Mucosa of descending colon (tissue), 3 donors: ENCODE results near the gene DYRK1B. TPM values are rescaled to one million over a fixed set of nuclear protein-coding genes. Genes with fewer than 3 reads are reported as not detected.

Source experiments
- ATAC-seq: fragments of 200-7000 bp; cut with Tn5 transposase; one replicate; pipeline ENCODE4 v1.9.1; 2020; ENCODE audit warnings: mild to moderate bottlenecking, moderate library complexity
- DNase-seq, 3 donors: peaks; one replicate each; pipeline ENCODE4 v3.0.0-alpha.2; 2020
- H3K36me3 ChIP-seq: fragments of 200-600 bp; one replicate; pipeline ENCODE4 v1.8.0; 2021; ENCODE audit warnings: low read depth, mild to moderate bottlenecking
- H3K4me1 ChIP-seq: fragments of 200-600 bp; one replicate; pipeline ENCODE4 v1.8.0; 2021; ENCODE audit warnings: low read depth, mild to moderate bottlenecking
- H3K4me3 ChIP-seq: fragments of 200-600 bp; one replicate; pipeline ENCODE4 v1.8.0; 2021; ENCODE audit warnings: mild to moderate bottlenecking
- H3K9me3 ChIP-seq: fragments of 200-600 bp; one replicate; pipeline ENCODE4 v1.8.0; 2021; ENCODE audit warnings: mild to moderate bottlenecking
- CTCF ChIP-seq: fragments of 200-600 bp; IDR thresholded peaks from one replicate; pipeline ENCODE4 v1.8.0; 2022; ENCODE audit warnings: antibody characterized with exemption, mild to moderate bottlenecking
- intact Hi-C, 2 donors: fragments of 100-400 bp; cut with DNase I in 1 of 2; cut with micrococcal nuclease in 1 of 2; formaldehyde crosslinking; loops; one replicate each; pipeline versions ENCODE4 v1.11.0 to v1.11.1; 2022; cut with DNase I, micrococcal nuclease
- microRNA-seq: library from miRNA; unstranded; fragments of <30 nt; microRNA quantifications from one replicate; pipeline ENCODE4, GENCODE V29; 2019
- total RNA-seq, 3 donors: library from RNA; stranded (reverse); fragmentation: NEBNext Ultra II Directional in 2 of 3; extraction: Animal tissue kit (Norgen Biotek cat#: 25700) in 2 of 3; gene quantifications; one replicate each; pipeline versions ENCODE4 v1.2.1 to v1.2.4, GENCODE V29; 2021 to 2023
- donor health status: DM: no; HTN: no; CAD: no; lungs with moderate emphysema.
- donor health status: DM: no; HTN: no; CAD: no.
- donor health status: DM: no; HTN: yes; CAD: no.

DYRK1B gene
- total RNA-seq, 3 donors from 2014 or later, result 14.5 to 27.2 (median 23.7) TPM

- Histone ChIP-seq H3K9me3 (peaks cover 5% of the 10 kb centered on the region), H3K4me1 (no peaks in the 10 kb centered on the region), H3K4me3 (no peak overlapping the region), H3K36me3 (no peaks in the 10 kb centered on the region)
- ATAC-seq (peak; percentile 95), DNase-seq (peak; percentile 66 to 82 (median 77))
- intact Hi-C loops, result no loop called here
- TF ChIP-seq CTCF, result peak; percentile 77
Measured at GRCh38 chr19:39792999-39793546, 40.9 kb downstream of the DYRK1B start.

- H3K4me3 ChIP-seq, result no peak overlapping the region
- DNase-seq, result no peak
- H3K4me1 ChIP-seq, result no peaks in the 10 kb centered on the region
- H3K36me3 ChIP-seq, result no peaks in the 10 kb centered on the region
- intact Hi-C loops, result no loop called here
- no peak for TF ChIP-seq CTCF
- no peak for ATAC-seq
- H3K9me3 ChIP-seq, result peaks cover 5% of the 10 kb centered on the region
Measured at GRCh38 chr19:39788244-39788643, 45.7 kb downstream of the DYRK1B start.

GRCh38 chr19:39780894-39781293 lies 53.1 kb downstream of the DYRK1B start:
- H3K4me1 ChIP-seq, result no peaks in the 10 kb centered on the region
- H3K4me3 ChIP-seq, result no peak overlapping the region
- no peak for TF ChIP-seq CTCF
- H3K9me3 ChIP-seq, result no peaks in the 10 kb centered on the region
- intact Hi-C loops, result no loop called here
- DNase-seq (no peak), ATAC-seq (no peak)
- H3K36me3 ChIP-seq, result no peaks in the 10 kb centered on the region

GRCh38 chr19:39778763-39779162 lies 55.2 kb downstream of the DYRK1B start, which contains the start of gene LEUTX:
LEUTX (plus strand) TSS chr19:39778854; CDS start chr19:39778921, 67 bp downstream.
- Histone ChIP-seq H3K9me3 (no peaks in the 10 kb centered on the region), H3K4me1 (no peaks in the 10 kb centered on the region), H3K36me3 (no peaks in the 10 kb centered on the region), H3K4me3 (no peak within 1 kb of the TSS)
- TF ChIP-seq CTCF, result no peak
- DNase-seq (no peak), ATAC-seq (no peak)
- intact Hi-C loops, result no loop called here

Small RNA genes lying within 50 kb of the gene (microRNA-seq; reads per million reads assigned to microRNA genes)
- not detected for gene MIR6719

Other genes starting within 250 kb of the DYRK1B start
- gene LGALS13, start 231.6 kb downstream of the DYRK1B start, total RNA-seq, result not detected
- not detected for gene LGALS16, start 178.2 kb downstream of the DYRK1B start, total RNA-seq
- not detected for gene LGALS14, start 129.7 kb downstream of the DYRK1B start, total RNA-seq
- gene CLC, start 96.1 kb downstream of the DYRK1B start, total RNA-seq, result 1 to 10 TPM in 1 of 3 donors, not detected in 2; 1.2 TPM
- gene LEUTX, start 55.3 kb downstream of the DYRK1B start, total RNA-seq, result not detected
- 100 to 1,000 TPM; 126 to 200 (median 155) TPM for gene FBL, start 12.2 kb upstream of the DYRK1B start, total RNA-seq
- gene FCGBP, start 100.5 kb upstream of the DYRK1B start, total RNA-seq, result 1,000 to 10,000 TPM; 1,609 to 4,808 (median 4,422) TPM
- gene PSMC4, start 137.0 kb upstream of the DYRK1B start, total RNA-seq, result 10 to 100 TPM; 73.4 to 89.9 (median 77.5) TPM
- gene ZNF546, start 162.9 kb upstream of the DYRK1B start, total RNA-seq, result 10 to 100 TPM in 1 of 3 donors, 1 to 10 TPM in 2; 2.3 to 10.2 (median 2.9) TPM
- gene ZNF780B, start 222.1 kb upstream of the DYRK1B start, total RNA-seq, result 10 to 100 TPM; 16.9 to 30.9 (median 21.8) TPM